Stomach (tissue), 4 donors: ENCODE measurements around the gene SLC35F6.

ENCODE experiments used
- EP300 ChIP-seq: sonication (generic); formaldehyde crosslinking; IDR thresholded peaks from one replicate; pipeline ENCODE4 v1.6.1; 2017; ENCODE audit warnings: antibody characterized with exemption
- POLR2A ChIP-seq, 4 donors: fragments of 450-650 bp; IDR thresholded peaks; one replicate each; pipeline ENCODE4 v1.6.1; 2016; ENCODE audit warnings: antibody characterized with exemption in 4 of 4, control low read depth in 2 of 4, mild to moderate bottlenecking in 1 of 4, moderate library complexity in 1 of 4
- POLR2AphosphoS5 ChIP-seq, 3 donors: sonication (generic); formaldehyde crosslinking; IDR thresholded peaks; one replicate each; pipeline ENCODE4 v1.6.1; 2016; ENCODE audit warnings: antibody characterized with exemption in 3 of 3
- TF ChIP-seq, protein P1 (sequence below), 7 experiments: fragments of 450-650 bp in 4 of 7; fragments of 200-600 bp in 3 of 7; sonication (generic) in 3 of 7; IDR thresholded peaks; one replicate each; pipeline ENCODE4 v1.5.1; 2016 to 2019; ENCODE audit warnings: antibody characterized with exemption in 7 of 7, control low read depth in 2 of 7, mild to moderate bottlenecking in 1 of 7

DNA sequence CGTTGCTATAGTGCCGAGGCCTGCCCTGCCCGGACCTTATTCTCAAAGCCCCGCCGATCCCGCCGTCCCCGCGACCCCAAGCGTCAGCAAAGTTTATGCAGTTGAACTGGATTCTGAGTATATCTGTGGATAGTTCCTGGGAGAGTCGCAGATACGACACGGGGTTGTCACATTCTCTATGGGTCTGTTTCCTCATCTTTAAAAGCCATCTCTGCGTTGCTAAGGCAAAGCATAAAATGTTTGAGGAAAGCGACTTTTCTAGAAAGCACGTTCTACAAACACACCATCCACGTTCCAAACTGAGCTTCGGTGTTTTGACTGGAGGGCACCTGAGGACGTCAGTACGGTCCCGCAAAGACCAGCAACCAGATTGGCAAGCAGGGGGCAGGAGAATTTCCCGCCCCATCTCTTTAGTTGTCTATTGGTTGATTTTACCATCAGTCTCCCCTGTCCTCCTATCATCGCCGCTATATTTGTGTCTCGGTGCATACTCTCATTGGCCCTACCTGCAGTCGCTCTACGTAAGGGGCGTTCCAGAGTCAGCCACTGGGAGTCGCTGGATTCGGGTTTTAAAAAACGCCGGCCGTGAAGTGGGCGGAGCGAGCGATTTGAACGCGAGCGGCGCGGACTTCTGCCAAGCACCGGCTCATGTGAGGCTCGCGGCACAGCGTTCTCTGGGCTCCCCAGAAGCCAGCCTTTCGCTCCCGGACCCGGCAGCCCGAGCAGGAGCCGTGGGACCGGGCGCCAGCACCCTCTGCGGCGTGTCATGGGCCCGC lies 21.5 kb downstream of the SLC35F6 start, which contains the start of gene CENPA:
- TF ChIP-seq EP300 (no peak), POLR2A (IDR thresholded peaks at IDR 0.05) (no peak), POLR2AphosphoS5 (IDR thresholded peaks at IDR 0.05) (peak; percentile 38 to 71 (median 62))
- TF ChIP-seq, protein P1, sequence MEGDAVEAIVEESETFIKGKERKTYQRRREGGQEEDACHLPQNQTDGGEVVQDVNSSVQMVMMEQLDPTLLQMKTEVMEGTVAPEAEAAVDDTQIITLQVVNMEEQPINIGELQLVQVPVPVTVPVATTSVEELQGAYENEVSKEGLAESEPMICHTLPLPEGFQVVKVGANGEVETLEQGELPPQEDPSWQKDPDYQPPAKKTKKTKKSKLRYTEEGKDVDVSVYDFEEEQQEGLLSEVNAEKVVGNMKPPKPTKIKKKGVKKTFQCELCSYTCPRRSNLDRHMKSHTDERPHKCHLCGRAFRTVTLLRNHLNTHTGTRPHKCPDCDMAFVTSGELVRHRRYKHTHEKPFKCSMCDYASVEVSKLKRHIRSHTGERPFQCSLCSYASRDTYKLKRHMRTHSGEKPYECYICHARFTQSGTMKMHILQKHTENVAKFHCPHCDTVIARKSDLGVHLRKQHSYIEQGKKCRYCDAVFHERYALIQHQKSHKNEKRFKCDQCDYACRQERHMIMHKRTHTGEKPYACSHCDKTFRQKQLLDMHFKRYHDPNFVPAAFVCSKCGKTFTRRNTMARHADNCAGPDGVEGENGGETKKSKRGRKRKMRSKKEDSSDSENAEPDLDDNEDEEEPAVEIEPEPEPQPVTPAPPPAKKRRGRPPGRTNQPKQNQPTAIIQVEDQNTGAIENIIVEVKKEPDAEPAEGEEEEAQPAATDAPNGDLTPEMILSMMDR (IDR thresholded peaks at IDR 0.05) = peak in 4 of 7 experiments; percentile 20 to 60 (median 50)
